ENCODE measurements around the gene ADA.
A peak's percentile ranks its signal among the peaks of the same experiment; 100 is the strongest.

ADA gene

DNA sequence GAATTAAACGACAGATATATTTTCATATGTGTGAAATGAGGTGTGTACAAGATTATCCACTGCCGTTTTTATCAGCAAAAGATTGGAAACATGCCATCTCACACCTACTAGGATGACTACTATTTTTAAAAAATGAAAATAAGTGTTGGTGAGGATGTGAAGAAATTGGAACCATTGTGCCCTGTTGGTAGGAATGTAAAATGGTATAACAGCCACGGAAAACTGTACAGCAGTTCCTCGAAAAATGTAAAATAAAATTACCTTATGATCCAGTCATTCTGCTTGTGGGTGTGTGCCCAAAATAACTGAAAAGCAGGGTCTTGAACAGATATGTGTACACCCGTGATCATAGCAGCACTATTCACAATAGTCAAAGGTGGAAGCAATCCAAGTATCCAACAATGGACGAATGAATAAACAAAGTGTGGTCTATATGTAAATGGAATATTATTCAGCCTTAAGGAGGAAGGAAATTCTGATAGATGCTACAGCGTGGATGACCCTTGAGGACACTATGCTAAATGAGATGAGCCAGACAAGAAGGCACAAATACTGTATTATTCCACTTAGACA is 36.6 kb upstream of the ADA start:
- no peak for DNase-seq (ENCODE audit: low spot score)

DNA sequence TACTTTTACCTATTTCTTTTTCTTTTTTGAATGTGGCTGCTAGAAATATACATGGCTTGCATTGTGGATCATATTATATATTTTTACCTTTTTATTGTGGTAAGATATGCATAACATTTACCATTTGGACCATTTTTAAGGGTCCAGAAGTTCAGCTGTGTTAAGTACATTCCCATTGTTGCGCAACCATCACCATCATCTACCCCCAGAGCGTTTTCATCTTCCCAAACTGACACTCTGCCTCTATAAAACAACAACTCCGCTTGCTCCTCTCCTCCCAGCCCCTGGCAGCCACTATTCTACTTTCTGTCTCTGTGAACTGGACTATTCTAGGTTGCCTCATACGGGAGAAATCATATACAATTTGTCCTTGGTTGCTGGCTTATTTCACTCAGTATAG is 35.4 kb upstream of the ADA start:
- no peak overlapping the region for H3K4me3 ChIP-seq
- no peak for DNase-seq (ENCODE audit: low spot score)
- H3K27ac ChIP-seq, result no peak overlapping the region
- TF ChIP-seq, protein P1, sequence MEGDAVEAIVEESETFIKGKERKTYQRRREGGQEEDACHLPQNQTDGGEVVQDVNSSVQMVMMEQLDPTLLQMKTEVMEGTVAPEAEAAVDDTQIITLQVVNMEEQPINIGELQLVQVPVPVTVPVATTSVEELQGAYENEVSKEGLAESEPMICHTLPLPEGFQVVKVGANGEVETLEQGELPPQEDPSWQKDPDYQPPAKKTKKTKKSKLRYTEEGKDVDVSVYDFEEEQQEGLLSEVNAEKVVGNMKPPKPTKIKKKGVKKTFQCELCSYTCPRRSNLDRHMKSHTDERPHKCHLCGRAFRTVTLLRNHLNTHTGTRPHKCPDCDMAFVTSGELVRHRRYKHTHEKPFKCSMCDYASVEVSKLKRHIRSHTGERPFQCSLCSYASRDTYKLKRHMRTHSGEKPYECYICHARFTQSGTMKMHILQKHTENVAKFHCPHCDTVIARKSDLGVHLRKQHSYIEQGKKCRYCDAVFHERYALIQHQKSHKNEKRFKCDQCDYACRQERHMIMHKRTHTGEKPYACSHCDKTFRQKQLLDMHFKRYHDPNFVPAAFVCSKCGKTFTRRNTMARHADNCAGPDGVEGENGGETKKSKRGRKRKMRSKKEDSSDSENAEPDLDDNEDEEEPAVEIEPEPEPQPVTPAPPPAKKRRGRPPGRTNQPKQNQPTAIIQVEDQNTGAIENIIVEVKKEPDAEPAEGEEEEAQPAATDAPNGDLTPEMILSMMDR (IDR thresholded peaks at IDR 0.05), result no peak

More for the DNA sequence above, 36.6 kb upstream of the ADA start:
- TF ChIP-seq, protein P1 (IDR thresholded peaks at IDR 0.05), result no peak
- Histone ChIP-seq H3K27ac (no peak overlapping the region), H3K4me3 (no peak overlapping the region)

DNA sequence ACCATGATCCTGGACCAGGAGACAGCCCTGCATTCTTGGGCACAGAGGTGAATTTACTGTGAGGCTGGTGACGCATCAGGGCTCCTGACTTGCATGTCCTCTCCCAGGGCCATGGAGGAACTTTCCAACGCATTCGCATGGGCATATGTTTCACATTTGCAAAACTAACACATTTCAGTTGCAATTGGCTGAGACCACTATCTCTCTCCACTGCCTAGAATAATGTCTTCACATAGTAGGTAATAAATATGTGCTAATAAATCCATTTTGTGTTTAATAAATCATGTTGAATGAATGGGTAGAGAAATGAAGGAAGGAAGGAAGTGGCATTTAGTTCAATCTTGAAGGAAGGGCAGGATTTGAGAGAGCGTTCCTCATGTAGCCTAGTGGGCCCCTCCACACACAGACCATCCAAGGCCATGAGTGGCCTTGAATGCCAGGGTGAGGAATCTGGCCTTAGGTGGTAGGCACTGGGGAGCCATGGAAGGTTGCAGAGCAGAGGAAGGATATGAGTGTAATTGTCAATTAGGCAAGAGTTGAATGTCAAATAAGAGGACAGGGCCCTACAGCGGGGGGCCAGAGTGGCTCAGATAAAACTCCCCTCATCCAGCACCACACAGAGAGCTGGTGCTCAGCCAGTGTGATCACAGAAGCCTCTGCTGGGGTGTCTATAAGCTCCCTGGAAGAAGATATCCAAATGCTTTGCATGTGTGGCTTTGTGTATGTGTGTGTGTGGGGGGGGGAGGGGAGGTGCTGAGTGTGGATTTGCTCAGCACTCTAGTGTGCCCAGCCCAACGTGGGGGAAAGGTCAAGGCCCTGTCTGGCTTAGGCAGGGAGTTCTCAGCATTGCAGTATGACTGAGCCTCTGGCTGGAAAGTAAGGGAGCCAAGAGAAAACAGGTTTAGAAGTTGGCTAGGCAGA is 32.8 kb upstream of the ADA start:
- TF ChIP-seq, protein P1 (IDR thresholded peaks at IDR 0.05), result no peak
- Histone ChIP-seq H3K27ac (peak overlapping the region in 1 of 2 donors; percentile 28), H3K4me3 (no peak overlapping the region)
- DNase-seq (ENCODE audit: low spot score), result no peak

DNA sequence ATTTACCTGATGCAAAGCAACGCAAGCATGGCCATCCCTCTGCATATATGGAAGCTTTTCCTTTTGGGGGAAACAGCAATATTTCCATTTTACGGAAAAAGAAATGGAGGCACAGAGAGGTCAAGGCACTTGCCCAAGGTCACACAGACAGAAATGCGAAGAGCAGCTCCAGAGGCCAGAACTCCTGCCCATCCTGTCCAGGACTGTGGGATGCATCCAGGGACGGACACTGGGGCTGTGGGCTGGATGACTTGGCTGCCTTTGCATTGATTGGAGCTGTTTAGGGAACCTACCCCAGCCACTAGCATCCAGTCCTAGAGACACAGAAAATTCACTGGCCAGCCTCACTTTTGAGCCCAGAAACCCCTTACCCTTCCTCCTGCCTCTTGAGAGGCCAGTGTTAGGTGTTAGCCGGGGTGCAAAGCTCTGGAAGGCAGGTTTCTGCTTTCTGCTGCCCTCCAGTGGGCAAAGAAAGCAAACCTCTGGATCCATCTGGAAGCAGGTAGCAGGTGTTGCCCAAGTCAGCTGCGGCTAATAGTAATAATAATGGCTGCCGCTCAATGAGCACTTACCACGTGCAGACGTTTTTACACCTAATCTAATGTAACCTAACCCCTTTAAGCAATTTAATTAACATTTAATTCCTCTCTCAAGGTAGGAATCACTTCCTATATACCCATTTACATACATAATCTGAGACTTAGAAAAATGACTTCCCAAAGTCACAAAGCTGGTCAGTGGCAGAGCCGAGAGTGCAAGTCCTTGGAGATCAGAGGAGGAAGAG is 32.0 kb upstream of the ADA start:
- Histone ChIP-seq H3K4me3 (no peak overlapping the region), H3K27ac (no peak overlapping the region)
- DNase-seq (ENCODE audit: low spot score), result no peak
- TF ChIP-seq, protein P1 (IDR thresholded peaks at IDR 0.05), result peak; percentile 26

DNA sequence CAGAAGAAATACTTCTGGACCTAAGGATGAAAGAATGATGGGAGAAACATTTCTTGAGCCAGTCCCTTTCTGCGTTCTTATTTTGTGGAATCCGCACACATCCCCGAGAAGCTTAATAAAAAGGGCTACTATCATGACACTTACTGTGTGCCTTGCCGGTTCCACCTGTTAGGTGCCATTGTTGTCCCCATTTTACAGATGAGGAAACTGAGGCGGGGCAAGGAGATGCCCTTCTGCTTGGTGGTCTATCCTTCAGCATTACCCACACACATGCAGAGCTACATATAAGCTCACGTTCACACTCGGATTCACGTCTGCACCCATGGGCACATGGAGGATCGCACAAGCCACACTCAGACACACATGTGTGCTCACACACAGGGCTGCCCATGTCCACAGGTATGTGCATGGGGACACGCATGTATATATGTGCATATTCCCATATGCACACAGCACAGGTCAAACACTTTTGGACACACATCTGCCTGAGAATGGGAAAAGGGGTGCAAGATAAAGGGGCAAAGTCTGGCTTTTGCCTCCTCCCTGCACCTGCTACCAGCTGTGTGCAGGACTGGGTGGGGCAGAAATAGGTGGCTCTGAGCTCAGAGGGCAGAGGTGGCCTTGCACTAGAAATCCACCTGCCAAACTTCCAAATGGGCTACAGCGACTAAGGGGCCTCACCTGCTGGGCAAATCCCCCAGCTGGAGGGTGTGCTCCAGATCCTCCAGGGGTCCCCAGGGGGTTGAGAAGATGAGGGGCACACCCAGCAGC is 30.5 kb upstream of the ADA start:
- TF ChIP-seq, protein P1 (IDR thresholded peaks at IDR 0.05), result no peak
- Histone ChIP-seq H3K4me3 (no peak overlapping the region), H3K27ac (no peak overlapping the region)
- no peak for DNase-seq (ENCODE audit: low spot score)

DNA sequence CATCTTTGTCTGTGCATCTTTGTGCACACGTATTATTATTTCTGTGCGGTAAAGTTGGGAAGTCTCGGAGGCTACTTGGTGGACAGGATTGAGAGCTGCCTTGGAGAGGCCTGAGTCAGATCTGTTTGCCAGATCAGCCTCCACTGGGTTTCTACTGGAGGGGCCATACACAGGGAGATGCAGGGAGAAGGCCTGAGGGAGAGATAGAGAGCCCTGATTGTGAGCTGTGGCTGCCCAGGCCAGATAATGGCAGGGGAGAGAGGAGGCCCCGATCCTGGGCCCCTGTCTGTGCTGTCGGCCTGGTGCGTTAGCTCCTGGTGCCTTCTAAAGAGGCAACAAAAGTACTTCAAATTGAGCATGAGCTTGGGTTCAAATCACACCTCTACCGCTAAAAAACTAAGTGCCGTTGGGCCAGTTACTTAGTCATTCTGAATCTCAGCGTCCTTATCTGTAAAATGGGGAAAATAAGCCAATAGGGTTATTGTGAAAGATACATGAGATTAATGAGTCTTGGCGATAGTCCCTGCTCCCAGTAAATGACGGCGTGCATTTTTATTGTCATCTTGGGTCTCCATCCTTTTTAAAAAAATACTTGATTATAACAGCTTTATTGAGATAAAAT is 27.6 kb upstream of the ADA start:
- no peak for DNase-seq (ENCODE audit: low spot score)
- no peak overlapping the region for H3K4me3 ChIP-seq
- H3K27ac ChIP-seq, result no peak overlapping the region
- TF ChIP-seq, protein P1 (IDR thresholded peaks at IDR 0.05), result no peak

All from coronary artery (tissue), 2 donors.